ENCODE data around the gene MIA.

DNA sequence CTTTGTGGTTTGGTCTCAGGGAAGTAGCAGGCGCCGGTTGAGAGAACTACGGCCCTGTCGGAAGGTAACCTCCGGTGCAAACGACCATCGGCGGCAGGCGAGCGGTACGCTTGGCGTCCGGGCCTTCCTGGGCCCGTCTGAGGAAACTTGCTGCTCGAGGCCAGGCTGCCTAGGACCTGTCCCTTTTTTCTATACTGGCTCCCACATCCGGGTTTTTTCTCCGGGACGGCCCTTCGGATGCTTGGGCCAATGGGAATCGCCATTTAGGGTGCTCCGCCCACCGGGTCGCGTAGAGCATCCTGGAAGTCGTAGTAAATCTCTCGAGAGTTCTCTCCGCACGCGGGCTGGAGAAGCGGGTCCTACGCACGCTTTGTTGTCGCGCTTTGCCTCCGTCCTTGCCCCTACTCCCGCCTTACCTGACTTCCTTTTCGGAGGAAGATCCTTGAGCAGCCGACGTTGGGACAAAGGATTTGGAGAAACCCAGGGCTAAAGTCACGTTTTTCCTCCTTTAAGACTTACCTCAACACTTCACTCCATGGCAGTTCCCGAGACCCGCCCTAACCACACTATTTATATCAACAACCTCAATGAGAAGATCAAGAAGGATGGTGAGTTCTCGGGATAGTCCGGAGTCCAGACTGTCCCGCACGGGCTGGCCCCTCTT is 24.3 kb upstream of the MIA start, which contains the start of gene SNRPA:
- 0 out of 2 replicates have a peak, but pooled peaks have one; percentile 6 for TF ChIP-seq GABPA (IDR thresholded peaks at IDR 0.05; ENCODE audit: low read depth)
- TF ChIP-seq CTCF (IDR thresholded peaks at IDR 0.05; ENCODE audit: insufficient read depth, low read length): no peak
- TF ChIP-seq POLR2AphosphoS5 (IDR thresholded peaks at IDR 0.05; ENCODE audit: low read depth): peak; percentile 93
- no peak for TF ChIP-seq SPI1 (IDR thresholded peaks at IDR 0.05; ENCODE audit: borderline replicate concordance, low read depth)

Measured in HL-60 (cell line).